HG03469 (cell line): Measurements from ENCODE around the gene NCKIPSD.

ENCODE experiments used
- ATAC-seq: cut with Tn5 transposase; IDR thresholded peaks from one replicate; pipeline ENCODE4 v1.9.1; 2021; ENCODE audit warnings: mild to moderate bottlenecking, moderate library complexity, moderate number of reproducible peaks; ENCODE audit not compliant: unreplicated experiment

Gene NCKIPSD

DNA sequence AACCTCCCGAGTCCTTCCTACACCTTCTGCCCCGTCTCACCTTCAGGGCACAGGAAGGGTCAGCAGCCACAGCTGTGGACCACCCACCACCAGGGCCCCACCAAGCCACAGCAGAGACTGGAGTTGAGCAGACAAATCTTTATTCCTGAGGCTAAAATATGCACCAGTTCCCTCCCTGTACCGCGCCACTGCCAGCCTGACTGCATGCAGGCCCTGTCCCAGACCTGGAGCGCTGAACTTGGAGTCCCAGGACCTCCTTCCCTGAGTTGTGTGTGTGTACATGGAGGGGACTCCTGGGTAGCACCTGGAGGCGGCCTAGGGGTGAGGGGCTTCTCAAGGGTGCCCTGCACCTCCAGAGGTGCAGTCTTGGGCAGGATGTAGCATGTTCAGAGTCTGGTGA lies 60.1 kb downstream of the NCKIPSD start:
- ATAC-seq: no peak

DNA sequence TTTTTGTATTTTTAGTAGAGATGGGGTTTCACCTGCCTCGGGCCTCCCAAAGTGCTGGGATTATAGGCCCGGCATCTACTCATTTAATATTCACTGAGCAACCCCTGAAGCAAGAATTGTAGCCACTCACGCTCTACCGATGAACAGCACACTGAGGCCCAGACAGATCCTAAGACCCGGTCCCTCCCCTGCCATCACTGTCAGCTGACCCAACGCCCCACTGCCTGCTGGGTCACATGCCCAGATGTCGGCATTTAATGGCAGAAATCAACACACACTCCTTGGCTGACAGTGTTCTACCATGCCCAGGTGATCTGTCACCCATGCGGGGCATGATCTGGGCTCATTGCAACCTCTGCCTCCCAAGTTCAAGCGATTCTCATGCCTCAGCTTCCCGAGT lies 60.9 kb downstream of the NCKIPSD start:
- ATAC-seq: no peak

DNA sequence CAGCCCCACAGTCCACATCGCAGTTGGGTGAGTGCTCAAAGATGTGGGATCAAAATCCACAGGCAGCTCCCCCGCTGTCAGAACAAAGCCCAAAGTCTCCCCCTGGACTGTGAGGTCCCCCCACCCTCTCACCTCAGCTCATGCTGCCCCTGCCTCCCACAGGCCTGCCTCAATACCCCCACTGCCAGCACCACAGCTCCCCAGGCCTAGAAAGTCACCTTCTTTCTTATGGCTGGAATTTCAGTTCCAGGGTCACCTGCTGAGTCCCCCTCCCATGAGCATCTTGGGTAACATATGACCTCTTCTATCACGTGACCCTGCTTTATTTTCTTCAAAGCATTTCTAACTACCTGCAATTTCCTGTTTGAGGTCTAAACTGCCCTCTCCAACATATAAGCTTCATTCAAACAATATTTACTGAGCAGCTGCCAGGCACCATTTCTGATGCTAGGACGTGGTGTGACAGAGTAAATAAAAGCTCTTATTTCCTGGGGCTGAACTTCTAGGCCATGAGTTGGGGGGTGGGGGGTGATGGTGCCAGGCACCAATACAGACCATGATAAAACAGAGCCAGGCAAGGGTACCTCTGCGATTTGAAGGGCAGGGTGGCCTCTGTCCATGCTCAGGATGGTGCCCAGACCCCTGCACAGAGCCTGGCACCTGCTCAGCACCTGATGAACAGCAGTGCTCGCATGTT lies 61.7 kb downstream of the NCKIPSD start:
- ATAC-seq: no peak
